GM12872 (cell line): ENCODE measurements around the gene IGSF21.

Experiments
- CTCF ChIP-seq: IDR thresholded peaks from 3 replicates; pipeline ENCODE4 v1.5.1; 2011; ENCODE audit warnings: low read depth, mild to moderate bottlenecking, low read length, moderate library complexity; ENCODE audit not compliant: insufficient read depth

The IGSF21 gene

GRCh38 chr1:18205319-18205718 lies 97.7 kb downstream of the IGSF21 start:
- no peak for TF ChIP-seq CTCF

GRCh38 chr1:18211764-18212163 lies 104.2 kb downstream of the IGSF21 start:
- no peak for TF ChIP-seq CTCF

GRCh38 chr1:18217398-18218043 lies 109.9 kb downstream of the IGSF21 start:
- peak; percentile 71 for TF ChIP-seq CTCF

- TF ChIP-seq CTCF: no peak
Observed at GRCh38 chr1:18229625-18230024, 122.0 kb downstream of the IGSF21 start.

GRCh38 chr1:18230321-18230720 lies 122.7 kb downstream of the IGSF21 start:
- TF ChIP-seq CTCF: no peak

GRCh38 chr1:18230840-18231239 lies 123.2 kb downstream of the IGSF21 start:
- no peak for TF ChIP-seq CTCF

GRCh38 chr1:18232052-18232451 lies 124.5 kb downstream of the IGSF21 start:
- peak; percentile 49 for TF ChIP-seq CTCF
